Activated CD8-positive, alpha-beta memory T cell treated with anti-CD3 and anti-CD28 coated beads, Interleukin-2, amount 50 U/mL, for 24 hours (primary cell): ENCODE results near the gene NIT2.
"Not testable (repeated sequence)": the region's sequence is repeated elsewhere in the genome, so short reads cannot be mapped to it uniquely, and the experiment has no call there.

Experiments
- DNase-seq: peaks from one replicate; pipeline ENCODE4 v3.0.0-alpha.2; 2020; ENCODE audit errors: extremely low read depth

NIT2 gene

GRCh38 chr3:100336229-100336628 lies 1.7 kb downstream of the NIT2 start:
- DNase-seq: not testable (repeated sequence)

- DNase-seq: no peak
Measured at GRCh38 chr3:100338911-100339310, 4.4 kb downstream of the NIT2 start.

GRCh38 chr3:100339786-100340185 lies 5.2 kb downstream of the NIT2 start:
- no peak for DNase-seq

- DNase-seq: no peak
Measured at GRCh38 chr3:100340527-100340926, 6.0 kb downstream of the NIT2 start.

GRCh38 chr3:100348727-100349126 lies 14.2 kb downstream of the NIT2 start:
- no peak for DNase-seq

- DNase-seq: not testable (repeated sequence)
Measured at GRCh38 chr3:100351770-100352169, 17.2 kb downstream of the NIT2 start.

- no peak for DNase-seq
Measured at GRCh38 chr3:100352296-100353231, 18.0 kb downstream of the NIT2 start.

- no peak for DNase-seq
Measured at GRCh38 chr3:100354850-100355249, 20.3 kb downstream of the NIT2 start.

GRCh38 chr3:100358413-100358812 lies 23.9 kb downstream of the NIT2 start:
- no peak for DNase-seq

- no peak for DNase-seq
Measured at GRCh38 chr3:100359035-100359434, 24.5 kb downstream of the NIT2 start.

GRCh38 chr3:100360757-100361496 lies 26.4 kb downstream of the NIT2 start:
- no peak for DNase-seq

GRCh38 chr3:100361897-100362296 lies 27.3 kb downstream of the NIT2 start:
- no peak for DNase-seq

GRCh38 chr3:100364421-100364820 lies 29.9 kb downstream of the NIT2 start:
- DNase-seq: no peak

GRCh38 chr3:100366424-100366823 lies 31.9 kb downstream of the NIT2 start:
- DNase-seq: no peak

GRCh38 chr3:100368441-100368840 lies 33.9 kb downstream of the NIT2 start:
- DNase-seq: no peak

- no peak for DNase-seq
Measured at GRCh38 chr3:100370756-100371155, 36.2 kb downstream of the NIT2 start.

GRCh38 chr3:100374521-100374920 lies 40.0 kb downstream of the NIT2 start:
- no peak for DNase-seq

- DNase-seq: no peak
Measured at GRCh38 chr3:100376301-100376700, 41.7 kb downstream of the NIT2 start.

GRCh38 chr3:100384733-100385525 lies 50.4 kb downstream of the NIT2 start:
- DNase-seq: no peak

GRCh38 chr3:100386437-100387074 lies 52.0 kb downstream of the NIT2 start:
- DNase-seq: no peak

- no peak for DNase-seq
Measured at GRCh38 chr3:100389025-100389424, 54.5 kb downstream of the NIT2 start.
